Measurements from ENCODE around the gene UMODL1.

Gene UMODL1

GRCh38 chr21:42148584-42148983 lies 77.5 kb downstream of the UMODL1 start:
- H3K4me3 ChIP-seq (ENCODE audit: low read depth, low read length), result no peak overlapping the region
- no peak for TF ChIP-seq CTCF (IDR thresholded peaks at IDR 0.05; ENCODE audit: low read depth, low read length)

- no peak for TF ChIP-seq CTCF (IDR thresholded peaks at IDR 0.05; ENCODE audit: low read depth, low read length)
- H3K4me3 ChIP-seq (ENCODE audit: low read depth, low read length), result no peak overlapping the region
Measured at GRCh38 chr21:42149656-42150473, 78.7 kb downstream of the UMODL1 start.

GRCh38 chr21:42150474-42151085 lies 79.5 kb downstream of the UMODL1 start:
- H3K4me3 ChIP-seq (ENCODE audit: low read depth, low read length), result no peak overlapping the region
- TF ChIP-seq CTCF (IDR thresholded peaks at IDR 0.05; ENCODE audit: low read depth, low read length), result no peak

GRCh38 chr21:42151148-42151947 lies 80.2 kb downstream of the UMODL1 start:
- TF ChIP-seq CTCF (IDR thresholded peaks at IDR 0.05; ENCODE audit: low read depth, low read length), result no peak
- no peak overlapping the region for H3K4me3 ChIP-seq (ENCODE audit: low read depth, low read length)

- no peak for TF ChIP-seq CTCF (IDR thresholded peaks at IDR 0.05; ENCODE audit: low read depth, low read length)
- no peak overlapping the region for H3K4me3 ChIP-seq (ENCODE audit: low read depth, low read length)
Measured at GRCh38 chr21:42151948-42152220, 80.8 kb downstream of the UMODL1 start.

GRCh38 chr21:42153046-42153686 lies 82.0 kb downstream of the UMODL1 start:
- TF ChIP-seq CTCF (IDR thresholded peaks at IDR 0.05; ENCODE audit: low read depth, low read length), result no peak
- H3K4me3 ChIP-seq (ENCODE audit: low read depth, low read length), result no peak overlapping the region
